Stimulated activated CD8-positive, alpha-beta memory T cell treated with anti-CD3 and anti-CD28 coated beads, Interleukin-15, amount 100 ng/mL, for 1 hour (primary cell): ENCODE data around the gene GFI1B.
"Not testable (repeated sequence)": the region's sequence is repeated elsewhere in the genome, so short reads cannot be mapped to it uniquely, and the experiment has no call there.

Experiments used
- DNase-seq: peaks from one replicate; pipeline ENCODE4 v3.0.0-alpha.2; 2020; ENCODE audit warnings: low read depth

The GFI1B gene

GRCh38 chr9:132978451-132979131 is at the start of gene GFI1B:
GFI1B (plus strand) TSS chr9:132978694; CDS start chr9:132986679, 7,985 bp downstream.
- no peak for DNase-seq

- no peak for DNase-seq
Measured at GRCh38 chr9:132931178-132931735, 47.2 kb upstream of the GFI1B start.

DNA sequence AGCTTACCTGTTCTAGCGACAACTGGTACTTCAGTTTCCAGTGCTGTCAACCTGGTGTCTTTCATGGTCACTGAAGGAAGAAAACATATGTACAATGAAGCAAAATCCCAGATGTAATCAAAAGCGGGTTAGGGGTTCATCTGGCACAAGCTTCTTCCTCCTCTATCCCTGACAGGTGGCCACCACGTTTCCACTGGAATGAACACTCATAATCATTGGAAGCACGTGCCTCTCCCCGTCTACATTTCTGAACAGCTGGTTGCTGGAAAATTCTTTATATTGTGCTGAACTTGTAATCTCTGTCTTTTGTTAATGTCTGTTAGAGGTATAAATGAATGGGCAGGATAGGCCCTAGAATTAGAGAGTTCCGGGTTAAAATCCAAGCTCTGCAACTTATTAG is 43.5 kb upstream of the GFI1B start:
- DNase-seq: no peak

DNA sequence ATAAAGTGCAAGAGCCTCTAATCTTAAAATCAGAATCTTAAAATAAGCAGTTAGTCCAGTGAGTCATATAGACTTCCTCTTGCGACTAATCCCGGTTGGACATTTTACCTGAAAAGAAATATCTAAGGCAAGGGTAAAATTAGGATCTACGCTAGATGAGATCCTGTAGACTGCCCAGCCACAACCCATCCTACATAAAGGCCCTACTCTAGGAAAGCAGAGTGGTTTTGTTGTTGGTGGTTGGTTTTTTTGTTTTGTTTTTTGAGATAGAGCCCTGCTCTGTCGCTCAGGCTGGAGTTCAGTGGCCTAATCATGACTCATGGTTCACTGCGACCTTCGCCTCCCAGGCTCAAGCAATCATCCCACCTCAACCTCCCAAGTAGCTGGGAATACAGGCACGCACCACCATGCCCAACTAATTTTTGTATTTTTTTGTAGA is 41.0 kb upstream of the GFI1B start:
- no peak for DNase-seq

DNA sequence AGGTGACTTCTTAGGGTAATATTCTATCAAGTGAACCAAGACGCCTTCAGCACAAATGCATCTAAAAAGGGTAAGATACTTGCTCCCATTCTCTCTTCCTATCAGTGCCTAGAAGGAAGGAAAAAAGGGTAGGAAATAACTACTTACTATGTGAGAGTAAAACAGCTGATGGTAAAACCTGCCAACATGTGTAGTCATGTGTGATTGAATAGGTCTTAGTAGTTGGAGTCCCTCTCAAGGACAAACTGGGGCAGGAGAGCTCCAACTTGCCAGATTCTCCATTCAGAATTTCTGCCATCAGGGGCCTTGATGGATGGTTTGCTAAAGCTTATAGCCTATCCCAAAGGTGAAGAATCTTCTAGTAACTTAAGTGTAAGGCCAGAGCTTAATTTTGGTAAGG is 39.3 kb upstream of the GFI1B start:
- DNase-seq: no peak

GRCh38 chr9:132942541-132943182 is 35.8 kb upstream of the GFI1B start:
- no peak for DNase-seq

DNA sequence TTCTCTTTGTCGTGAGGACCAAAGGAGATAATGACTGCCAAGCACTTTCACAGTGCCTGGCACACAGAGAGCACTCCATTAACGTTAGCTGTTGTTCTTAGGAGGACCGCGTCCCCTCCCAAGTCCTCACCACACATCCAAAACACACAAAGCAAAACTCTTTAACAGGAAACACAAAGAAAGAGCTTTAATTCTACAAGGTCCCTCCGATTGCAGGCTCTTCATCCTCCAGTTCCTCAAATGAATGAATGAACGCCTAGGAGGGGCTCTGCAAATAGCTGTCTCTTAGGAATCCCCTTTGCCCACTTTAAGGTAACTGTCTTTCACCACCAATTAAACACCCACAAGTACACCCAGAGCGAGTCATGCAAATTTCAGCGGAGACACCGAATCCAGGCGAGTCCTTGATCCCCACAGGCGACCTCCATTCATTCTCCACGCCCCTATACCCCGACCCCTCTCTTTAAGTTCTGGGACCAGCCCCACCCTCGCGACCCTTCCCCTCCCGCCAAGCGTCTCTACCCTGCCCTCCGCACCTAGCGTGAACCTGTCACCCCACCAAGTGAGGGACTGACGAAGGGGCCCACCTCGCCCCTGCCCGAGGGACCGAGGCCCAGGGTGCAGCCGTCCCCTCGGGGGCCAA is 34.7 kb upstream of the GFI1B start:
- DNase-seq: no peak

DNA sequence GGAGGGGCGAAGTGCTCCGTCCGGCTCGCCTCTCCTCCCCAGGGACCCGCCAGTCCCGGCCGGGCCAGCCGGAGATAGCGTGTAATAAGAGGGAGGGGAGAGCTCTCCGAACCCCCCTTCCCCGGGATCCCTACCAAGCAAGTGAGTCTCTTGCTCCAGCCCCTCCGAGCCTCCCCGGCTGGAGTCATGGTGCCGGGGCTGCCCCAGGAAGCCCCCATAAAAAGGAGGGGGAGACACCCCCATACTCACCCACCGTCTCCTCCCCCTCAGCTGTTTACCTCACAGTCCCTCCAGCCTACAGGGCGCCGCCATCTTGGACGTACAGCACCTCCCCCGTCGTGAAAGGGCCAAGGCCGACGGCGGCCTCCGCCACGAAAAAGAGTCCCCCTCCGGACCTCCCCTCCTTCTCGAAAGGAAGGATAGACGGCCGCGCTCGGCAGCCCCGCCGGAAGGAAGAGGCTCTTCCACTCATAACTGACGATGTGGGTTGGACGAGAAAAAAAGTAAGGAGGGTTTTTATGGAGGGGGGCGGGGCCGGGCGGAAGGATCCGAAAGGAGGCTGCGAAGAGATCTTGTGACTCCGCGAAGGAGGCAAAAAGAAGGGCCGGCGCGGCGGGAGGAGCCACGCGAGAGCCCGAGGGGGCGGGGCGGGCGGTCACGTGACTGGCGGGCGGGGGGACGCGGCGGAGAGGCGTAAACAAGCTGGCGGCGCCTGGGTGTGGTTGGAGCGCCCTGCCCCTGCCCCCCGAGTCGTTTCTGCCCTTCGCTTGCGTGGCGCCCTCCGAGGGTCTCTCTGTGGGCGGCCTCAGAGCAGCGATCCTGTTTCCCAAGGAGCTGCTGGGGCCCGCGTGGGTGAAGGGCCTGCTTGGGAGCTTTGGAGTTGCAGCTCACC is 34.0 kb upstream of the GFI1B start, which contains the start of gene TSC1:
Gene TSC1, minus strand, starts transcription at position 323 of the 892 bp plus-strand sequence. CDS start 15,744 bp downstream, outside the sequence.
- peak; percentile 98 for DNase-seq

DNA sequence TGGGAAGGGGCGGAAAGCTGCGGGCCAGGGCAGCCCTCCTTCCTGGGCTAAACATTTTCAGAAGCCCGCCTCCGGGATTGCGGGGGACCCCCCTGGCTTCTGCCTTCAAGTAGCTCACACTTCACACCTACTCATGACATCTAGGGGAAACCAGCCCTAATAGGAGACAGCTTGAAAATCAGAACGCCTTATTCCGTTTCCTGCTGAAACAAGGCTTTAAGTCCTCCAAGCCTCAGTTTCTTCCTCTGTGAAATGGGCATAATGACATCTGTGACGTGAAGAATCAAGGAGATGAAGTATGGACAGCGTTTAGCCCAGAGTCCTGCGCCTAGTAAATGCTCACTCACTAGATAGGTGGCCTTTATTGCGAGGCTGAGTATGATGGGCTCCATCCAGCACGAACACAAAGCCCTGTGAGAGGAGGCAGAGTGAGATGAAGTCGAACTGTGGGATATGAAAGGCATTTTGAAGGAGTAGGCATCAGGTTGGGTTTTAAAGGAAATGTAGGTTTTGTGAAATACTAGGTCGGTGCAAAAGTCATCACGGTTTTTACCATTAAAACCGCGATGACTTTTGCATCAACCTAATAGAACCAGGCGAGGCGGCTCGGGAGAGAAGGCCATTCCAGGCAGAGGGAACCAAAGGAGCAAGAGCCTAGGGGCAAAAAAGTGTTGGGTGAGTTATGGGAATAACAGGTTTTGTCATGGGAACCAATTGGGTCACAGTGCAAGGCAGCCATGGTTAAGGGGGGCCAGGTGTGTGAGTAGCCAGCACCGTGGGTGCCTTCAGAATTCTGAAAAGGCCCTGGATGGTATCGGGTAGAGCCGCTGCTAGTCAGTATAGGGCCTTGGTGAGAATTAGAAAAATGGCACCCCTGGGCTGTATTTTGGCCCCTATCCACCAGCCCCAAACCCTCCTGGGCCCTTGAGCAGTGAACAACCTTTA is 33.0 kb upstream of the GFI1B start:
- no peak for DNase-seq

- DNase-seq: no peak
Measured at GRCh38 chr9:132946211-132946610, 32.3 kb upstream of the GFI1B start.

GRCh38 chr9:132946631-132947295 is 31.7 kb upstream of the GFI1B start:
- DNase-seq: no peak

- DNase-seq: no peak
Measured at GRCh38 chr9:132947756-132948155, 30.7 kb upstream of the GFI1B start.

DNA sequence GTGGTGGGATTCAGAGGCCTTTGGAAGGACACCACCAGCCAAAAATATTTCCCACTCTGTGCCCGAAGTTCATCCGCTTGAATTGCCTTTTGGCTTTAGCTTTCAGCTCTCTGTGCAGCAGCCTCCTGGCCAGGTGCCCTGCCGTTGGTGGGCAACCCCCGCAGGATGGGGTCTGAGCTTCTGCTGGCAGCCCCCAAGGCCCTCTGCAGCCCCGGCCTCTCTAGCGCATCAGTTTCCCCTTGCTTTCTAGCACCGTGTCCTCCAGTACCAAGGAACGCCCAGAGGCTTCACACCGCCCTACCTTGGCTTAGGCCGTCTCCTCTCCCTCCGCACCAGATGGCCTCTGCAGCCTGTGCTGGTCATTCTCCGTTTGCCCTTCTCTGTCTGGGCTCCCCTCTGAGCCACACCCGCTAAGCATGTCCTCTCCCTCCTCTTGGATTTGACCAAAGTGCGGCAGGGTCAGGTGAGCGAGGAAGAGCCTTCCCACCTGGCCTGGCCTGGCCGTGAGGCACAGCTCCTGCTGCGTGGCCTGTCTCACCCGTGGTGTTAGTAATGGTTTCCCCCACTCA is 29.9 kb upstream of the GFI1B start:
- no peak for DNase-seq

GRCh38 chr9:132949709-132950108 is 28.8 kb upstream of the GFI1B start:
- no peak for DNase-seq

DNA sequence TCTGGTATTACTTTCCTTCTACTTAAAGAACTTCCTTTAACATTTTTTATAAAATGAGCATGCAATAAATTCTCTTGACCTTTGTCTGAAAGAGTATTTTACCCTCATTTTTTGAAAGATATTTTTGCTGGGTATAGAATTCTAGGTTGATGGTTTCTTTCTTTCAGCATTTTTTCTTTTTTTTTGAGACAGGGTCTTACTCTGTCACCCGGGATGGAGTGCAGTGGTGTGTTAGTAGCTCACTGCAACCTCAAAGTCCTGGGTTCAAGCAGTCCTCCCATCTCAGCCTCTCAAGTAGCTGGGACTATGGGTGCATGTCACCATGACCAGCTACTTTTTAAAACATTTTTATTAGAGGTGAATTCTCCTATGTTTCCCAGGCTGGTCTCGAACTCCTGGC is 23.4 kb upstream of the GFI1B start:
- DNase-seq: no peak

GRCh38 chr9:132955768-132956167 is 22.7 kb upstream of the GFI1B start:
- DNase-seq: no peak

- DNase-seq: no peak
Measured at GRCh38 chr9:132957805-132958204, 20.7 kb upstream of the GFI1B start.

DNA sequence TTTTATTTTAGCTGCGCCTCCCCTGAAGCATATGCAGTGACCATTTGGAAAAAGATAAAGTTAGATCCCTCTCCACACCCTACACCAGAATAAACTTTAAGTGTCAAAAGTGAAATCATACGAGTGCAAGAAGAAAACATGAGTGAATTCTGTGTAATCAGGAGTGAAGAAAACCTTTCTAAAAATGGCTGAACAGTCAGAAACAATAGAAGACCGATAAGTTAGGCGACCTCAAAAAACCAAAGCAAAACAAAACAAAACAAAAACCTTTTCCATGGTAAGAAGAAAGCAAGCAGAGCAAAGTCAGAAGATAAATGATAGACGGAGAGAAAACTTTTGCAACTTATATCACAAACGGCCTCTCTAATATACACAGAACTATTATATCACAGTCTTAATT is 17.5 kb upstream of the GFI1B start:
- no peak for DNase-seq

DNA sequence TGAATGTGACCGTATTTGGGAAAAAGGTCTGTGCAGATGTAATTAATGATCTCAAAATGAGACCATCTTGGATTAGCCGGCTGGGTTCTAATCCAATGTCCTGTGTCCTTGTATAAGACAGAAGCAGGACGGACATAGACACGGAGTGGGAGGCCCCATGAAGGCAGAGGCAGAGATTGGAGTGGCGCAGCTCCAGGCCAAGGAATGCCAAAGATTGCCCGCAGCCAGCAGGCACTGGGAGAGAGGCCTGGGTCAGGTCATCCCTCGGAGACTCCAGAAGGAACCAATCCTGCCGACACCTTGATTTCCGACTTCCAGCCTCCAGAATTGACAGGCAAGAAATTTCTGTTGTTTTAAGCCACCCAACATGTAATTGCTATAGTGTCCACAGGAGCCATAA is 13.0 kb upstream of the GFI1B start:
- DNase-seq: no peak

DNA sequence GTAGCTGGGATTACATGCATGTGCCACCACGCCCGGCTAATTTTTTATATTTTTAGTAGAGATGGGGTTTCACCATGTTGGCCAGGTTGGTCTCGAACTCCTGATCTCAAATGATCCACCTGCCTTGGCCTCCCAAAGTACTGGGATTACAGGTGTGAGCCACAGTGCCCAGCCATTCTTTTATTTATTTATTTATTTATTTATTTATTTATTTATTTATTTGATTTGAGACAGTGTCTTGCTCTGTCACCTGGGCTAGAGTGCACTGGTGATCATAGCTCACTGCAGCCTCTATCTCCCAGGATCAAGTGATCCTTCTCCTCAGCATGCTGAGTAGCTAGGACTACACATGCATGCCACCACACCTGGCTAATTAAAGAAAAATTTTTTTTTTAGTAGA is 10.6 kb upstream of the GFI1B start:
- DNase-seq: not testable (repeated sequence)
